Activated CD4-positive, CD25-positive, alpha-beta regulatory T cell treated with anti-CD3 and anti-CD28 coated beads, Interleukin-2, amount 50 U/mL, for 24 hours (primary cell): ENCODE data around the gene CAPRIN2.

ENCODE experiments used
- ATAC-seq, 2 donors: fragments of 150-1000 bp; cut with Tn5 transposase; one replicate each; pipeline ENCODE4 v1.10.0; 2021; ENCODE audit warnings: mild to moderate bottlenecking in 1 of 2, moderate library complexity in 1 of 2

Gene CAPRIN2

GRCh38 chr12:30698346-30698745 is 56.4 kb downstream of the CAPRIN2 start:
- no peak for ATAC-seq

- no peak for ATAC-seq
Measured at GRCh38 chr12:30696943-30697342, 57.8 kb downstream of the CAPRIN2 start.

- no peak for ATAC-seq
Measured at GRCh38 chr12:30696486-30696885, 58.3 kb downstream of the CAPRIN2 start.

GRCh38 chr12:30696103-30696408 is 58.7 kb downstream of the CAPRIN2 start:
- peak; percentile 7 to 8 for ATAC-seq

- ATAC-seq = peak; percentile 89 to 91
Measured at GRCh38 chr12:30695199-30696102, 59.3 kb downstream of the CAPRIN2 start, which contains the start of gene IPO8. Gene IPO8, minus strand, starts transcription at chr12:30695869. Its CDS starts 222 bp downstream, at chr12:30695647.

- no peak for ATAC-seq
Measured at GRCh38 chr12:30694412-30695198, 60.1 kb downstream of the CAPRIN2 start.

- ATAC-seq = no peak
Measured at GRCh38 chr12:30692470-30692869, 62.3 kb downstream of the CAPRIN2 start.

- ATAC-seq = no peak
Measured at GRCh38 chr12:30691122-30691879, 63.5 kb downstream of the CAPRIN2 start.

- no peak for ATAC-seq
Measured at GRCh38 chr12:30687265-30687986, 67.3 kb downstream of the CAPRIN2 start.

GRCh38 chr12:30679241-30679640 is 75.5 kb downstream of the CAPRIN2 start:
- no peak for ATAC-seq

GRCh38 chr12:30678221-30678620 is 76.5 kb downstream of the CAPRIN2 start:
- ATAC-seq = no peak

- no peak for ATAC-seq
Measured at GRCh38 chr12:30661210-30661609, 93.5 kb downstream of the CAPRIN2 start.
